GM12872 (cell line): Measurements from ENCODE around the gene ERCC6L2.

Source experiments
- CTCF ChIP-seq: IDR thresholded peaks from 3 replicates; pipeline ENCODE4 v1.5.1; 2011; ENCODE audit warnings: low read depth, mild to moderate bottlenecking, low read length, moderate library complexity; ENCODE audit not compliant: insufficient read depth

Gene ERCC6L2

DNA sequence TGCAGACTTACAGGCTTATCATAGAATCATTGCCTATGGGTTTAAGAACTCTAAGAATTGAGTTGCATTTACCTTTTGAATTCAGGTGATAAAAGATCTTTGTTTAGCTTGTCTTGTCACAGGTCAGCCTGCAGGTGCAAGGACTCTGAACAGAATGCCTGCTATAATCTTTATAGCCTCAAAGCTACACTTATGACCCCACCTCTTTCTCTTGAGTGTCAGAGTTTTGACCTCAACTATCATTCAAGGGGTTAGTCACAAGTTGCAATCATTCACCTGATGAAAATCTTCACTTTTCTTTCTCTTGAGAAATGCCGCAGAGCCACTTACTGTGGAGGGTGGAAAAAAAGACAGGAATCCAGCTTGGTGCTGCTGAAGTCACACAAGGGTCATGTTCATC, 49.5 kb downstream of the ERCC6L2 start:
- TF ChIP-seq CTCF = no peak

GRCh38 chr9:95927271-95928004, 51.9 kb downstream of the ERCC6L2 start:
- TF ChIP-seq CTCF = no peak

DNA sequence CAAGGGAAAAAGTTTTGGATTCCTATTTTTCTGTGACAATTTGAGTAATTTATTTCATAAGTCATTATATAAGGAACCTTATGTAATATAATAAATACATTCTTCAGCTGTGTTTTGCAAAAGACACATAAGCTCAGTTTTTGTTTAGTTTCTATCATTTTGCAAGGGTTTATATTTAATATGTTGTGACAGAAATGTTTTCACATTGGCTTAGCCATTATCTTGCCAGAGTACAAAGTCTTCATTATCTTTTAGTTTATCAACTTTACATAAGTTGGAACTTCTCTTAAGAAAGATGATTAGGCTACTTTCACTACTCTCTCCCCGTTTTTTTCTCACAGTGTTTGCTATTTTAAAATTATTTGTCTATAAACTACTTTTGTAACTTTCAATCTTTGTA, 54.8 kb downstream of the ERCC6L2 start:
- no peak for TF ChIP-seq CTCF

- no peak for TF ChIP-seq CTCF
These were observed 60.5 kb downstream of the ERCC6L2 start for GRCh38 chr9:95935861-95936578.

DNA sequence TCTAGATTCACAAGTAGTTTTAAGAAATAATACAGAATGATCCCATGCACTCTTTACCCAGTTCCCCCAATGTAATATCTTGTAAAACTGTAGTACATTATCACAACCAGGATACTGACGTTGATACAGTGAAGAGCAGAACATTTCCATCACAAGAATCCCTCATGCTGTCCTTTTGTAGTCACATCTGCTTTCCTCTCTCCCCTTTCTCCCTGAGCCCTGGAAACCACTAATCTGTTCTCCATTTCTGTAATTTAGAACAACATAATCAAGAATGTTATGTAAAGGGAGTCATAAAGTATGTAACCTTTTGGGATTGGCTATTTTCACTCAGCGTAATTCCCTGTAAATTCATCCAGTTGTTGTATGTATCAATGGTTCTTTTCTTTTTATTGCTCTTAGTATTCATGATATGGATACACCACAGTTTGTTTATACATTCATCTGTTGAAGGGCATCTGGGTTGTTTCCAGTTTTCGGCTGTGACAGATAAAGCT, 61.1 kb downstream of the ERCC6L2 start:
- no peak for TF ChIP-seq CTCF

DNA sequence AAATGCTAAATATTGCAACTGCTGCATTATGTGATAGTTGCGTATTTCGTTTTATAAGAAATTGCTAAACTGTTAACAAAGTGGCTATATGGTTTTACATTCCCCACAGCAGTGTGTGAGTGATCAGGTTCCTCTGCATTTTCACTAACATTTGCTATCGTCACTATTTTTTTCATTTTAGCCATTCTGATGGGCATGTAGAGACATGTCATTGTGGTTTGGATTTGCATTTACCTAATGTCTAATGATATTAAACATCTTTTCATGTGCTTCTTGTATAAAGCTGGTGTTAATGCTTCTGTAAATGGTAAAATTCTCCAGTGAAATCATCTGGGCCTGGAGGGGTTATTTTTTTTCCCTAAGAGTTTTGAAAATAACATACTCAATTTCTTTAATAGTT, 61.6 kb downstream of the ERCC6L2 start:
- no peak for TF ChIP-seq CTCF

- no peak for TF ChIP-seq CTCF
These were observed 63.2 kb downstream of the ERCC6L2 start for GRCh38 chr9:95938724-95939123.
